ENCODE results near the gene KIF5A.

Gene KIF5A

DNA sequence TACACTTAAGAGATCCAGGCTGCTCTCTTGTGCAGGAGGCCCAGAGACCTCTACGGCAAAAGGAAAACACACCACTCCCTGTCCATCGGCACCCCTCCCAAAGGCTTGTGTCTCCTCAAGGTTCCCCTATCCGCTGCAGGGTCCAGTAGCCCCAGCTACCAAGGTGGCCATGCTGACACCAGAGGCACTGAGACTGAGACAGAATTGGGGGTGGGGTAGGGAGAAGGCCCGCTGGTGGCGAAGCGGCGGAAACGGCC is 30.1 kb upstream of the KIF5A start:
- in situ Hi-C loops (cut with MboI; ENCODE audit: low sequenced_read_pairs) = no loop called here

DNA sequence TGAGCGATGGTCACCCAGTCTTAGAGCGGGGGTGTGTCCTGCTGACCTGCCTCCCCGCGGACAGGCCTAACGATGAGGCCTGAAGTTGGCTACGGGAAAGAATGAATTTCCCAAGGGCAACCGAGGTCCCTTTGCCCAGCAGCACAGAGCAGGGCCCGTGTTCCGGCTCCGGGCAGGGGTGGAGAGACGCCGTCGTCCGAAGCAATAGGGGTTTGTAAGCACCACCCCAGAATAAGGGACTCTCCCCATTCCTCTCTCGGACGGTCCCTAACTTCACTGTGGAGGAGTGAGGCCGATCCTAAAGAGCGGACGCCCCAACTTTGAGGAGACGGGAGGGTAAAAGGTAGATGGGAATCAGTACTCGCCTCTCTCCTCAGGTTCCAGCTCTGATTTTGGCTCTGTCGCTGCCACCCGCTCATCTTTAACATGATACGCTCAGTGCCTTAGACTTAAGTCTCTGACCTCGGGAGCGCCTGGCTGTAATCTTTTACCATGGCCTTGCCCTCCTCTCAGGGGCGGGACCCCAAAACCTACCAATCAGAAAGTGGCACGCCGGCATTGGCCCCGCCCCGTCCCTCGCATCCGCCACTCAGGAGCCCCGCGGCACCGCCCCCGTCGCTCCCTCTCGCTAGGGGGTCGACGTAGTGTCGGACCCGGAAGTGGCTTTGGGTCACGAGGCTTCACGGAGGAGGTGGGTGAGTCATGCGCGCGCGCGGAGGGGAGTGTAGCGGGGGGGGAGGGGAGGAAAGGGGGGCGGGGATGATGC is 29.6 kb upstream of the KIF5A start, which contains the start of gene DDIT3:
DDIT3 (minus strand) TSS at position 462 of the 766 bp plus-strand sequence. CDS start 3,108 bp downstream, outside the sequence.
- in situ Hi-C loops (cut with MboI; ENCODE audit: low sequenced_read_pairs) = no loop called here

GRCh38 chr12:57521525-57522010 is 28.3 kb upstream of the KIF5A start:
- in situ Hi-C loops (cut with MboI; ENCODE audit: low sequenced_read_pairs) = no loop called here

DNA sequence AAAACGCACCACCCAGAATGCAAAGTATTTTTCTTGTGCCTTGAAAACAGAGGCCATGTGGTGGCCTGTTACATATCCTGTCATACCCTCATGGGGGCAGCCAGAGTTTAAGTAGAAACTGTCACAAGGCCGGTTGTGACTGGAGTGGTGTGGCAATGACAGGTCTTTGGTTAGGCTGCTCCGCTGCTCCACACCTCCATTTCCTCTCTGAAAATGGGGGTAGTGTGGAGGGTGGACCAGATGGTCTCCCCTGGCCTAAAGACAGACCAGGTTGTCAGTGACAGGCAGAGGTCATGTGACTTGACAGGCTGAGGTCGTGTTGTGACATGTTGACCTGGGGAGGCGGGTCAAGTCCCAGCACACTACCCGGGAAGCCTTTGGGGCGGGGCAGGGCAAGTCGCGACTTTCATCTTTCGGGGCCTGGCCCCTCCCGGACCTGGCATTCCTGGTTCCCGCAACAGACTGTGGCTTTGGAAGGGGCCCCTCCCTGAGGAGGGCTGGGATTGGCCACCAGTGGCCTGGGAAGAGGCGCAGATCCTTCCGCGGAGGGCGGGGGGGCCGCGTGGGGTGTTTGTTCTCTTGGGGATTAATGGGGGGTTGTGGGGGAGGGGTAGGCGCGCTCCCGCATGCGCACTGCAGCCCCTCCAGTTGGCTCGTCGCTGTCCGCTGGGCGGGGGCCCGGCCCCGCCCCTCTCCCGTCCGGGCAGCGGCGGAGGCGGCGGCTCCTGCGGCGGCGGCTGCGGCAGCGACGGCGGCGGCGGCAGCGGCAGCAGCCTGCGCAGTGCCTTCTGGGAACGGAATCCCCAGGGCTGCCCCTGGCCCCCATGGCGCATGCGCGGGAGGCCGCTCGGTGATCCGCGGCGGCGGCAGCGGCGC is 27.6 kb upstream of the KIF5A start, which contains the start of gene MBD6:
MBD6 (plus strand) TSS at position 814 of the 876 bp plus-strand sequence. CDS start 1,480 bp downstream, outside the sequence.
- in situ Hi-C loops (cut with MboI; ENCODE audit: low sequenced_read_pairs) = no loop called here

- in situ Hi-C loops (cut with MboI; ENCODE audit: low sequenced_read_pairs) = no loop called here
Observed at GRCh38 chr12:57522887-57523705, 26.7 kb upstream of the KIF5A start.

- in situ Hi-C loops (cut with MboI; ENCODE audit: low sequenced_read_pairs) = no loop called here
Observed at GRCh38 chr12:57523706-57524614, 25.9 kb upstream of the KIF5A start.

GRCh38 chr12:57524814-57525614 is 24.8 kb upstream of the KIF5A start:
- in situ Hi-C loops (cut with MboI; ENCODE audit: low sequenced_read_pairs) = no loop called here

GRCh38 chr12:57525615-57526383 is 24.0 kb upstream of the KIF5A start:
- in situ Hi-C loops (cut with MboI; ENCODE audit: low sequenced_read_pairs) = no loop called here

DNA sequence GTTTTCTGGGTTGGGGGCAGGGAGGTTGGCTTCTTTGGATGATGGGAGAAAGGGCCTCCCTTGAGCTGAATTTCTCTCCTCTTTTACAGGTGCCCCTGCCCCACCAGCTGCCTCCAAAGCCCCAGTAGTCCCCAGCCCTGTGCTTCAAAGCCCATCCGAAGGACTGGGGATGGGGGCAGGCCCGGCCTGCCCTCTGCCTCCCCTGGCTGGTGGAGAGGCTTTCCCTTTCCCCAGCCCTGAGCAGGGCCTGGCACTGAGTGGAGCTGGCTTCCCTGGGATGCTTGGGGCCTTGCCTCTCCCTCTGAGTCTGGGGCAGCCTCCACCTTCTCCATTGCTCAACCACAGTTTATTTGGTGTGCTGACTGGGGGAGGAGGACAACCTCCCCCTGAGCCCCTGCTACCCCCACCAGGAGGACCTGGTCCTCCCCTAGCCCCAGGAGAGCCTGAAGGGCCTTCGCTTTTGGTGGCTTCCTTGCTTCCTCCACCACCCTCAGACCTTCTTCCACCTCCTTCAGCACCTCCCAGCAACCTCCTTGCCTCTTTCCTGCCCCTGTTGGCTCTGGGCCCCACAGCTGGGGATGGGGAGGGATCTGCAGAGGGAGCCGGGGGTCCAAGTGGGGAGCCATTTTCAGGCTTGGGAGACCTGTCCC is 23.2 kb upstream of the KIF5A start:
- in situ Hi-C loops (cut with MboI; ENCODE audit: low sequenced_read_pairs) = no loop called here

DNA sequence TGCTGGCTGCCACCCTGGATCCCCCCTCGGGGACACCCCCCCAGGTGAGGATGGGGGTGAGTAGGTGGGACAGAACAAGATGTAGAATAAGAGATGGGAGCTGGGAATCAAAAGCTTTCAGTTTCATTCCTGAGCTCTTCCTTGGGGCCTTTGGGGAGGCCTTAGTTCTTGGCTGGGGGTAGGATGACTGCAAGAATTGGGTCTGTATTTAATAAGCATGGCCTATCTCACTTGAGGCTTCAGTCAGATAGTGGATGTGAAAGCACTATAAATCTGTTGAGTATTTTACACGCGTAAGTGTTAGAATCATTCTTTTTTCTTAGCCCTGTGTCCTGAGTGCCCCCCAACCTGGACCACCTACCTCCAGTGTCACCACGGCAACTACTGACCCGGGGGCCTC is 22.7 kb upstream of the KIF5A start:
- in situ Hi-C loops (cut with MboI; ENCODE audit: low sequenced_read_pairs) = no loop called here

DNA sequence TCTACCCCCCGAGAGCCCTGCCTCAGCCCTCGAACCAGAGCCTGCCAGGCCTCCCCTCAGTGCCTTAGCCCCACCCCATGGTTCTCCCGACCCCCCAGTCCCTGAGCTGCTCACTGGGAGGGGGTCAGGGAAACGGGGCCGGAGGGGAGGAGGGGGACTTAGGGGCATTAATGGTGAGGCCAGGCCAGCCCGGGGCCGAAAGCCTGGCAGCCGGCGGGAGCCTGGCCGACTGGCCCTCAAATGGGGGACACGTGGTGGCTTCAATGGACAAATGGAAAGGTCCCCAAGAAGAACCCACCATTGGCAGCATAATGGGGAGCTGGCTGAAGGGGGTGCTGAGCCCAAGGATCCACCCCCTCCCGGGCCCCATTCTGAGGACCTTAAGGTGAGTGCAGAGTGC is 21.7 kb upstream of the KIF5A start:
- in situ Hi-C loops (cut with MboI; ENCODE audit: low sequenced_read_pairs) = no loop called here

DNA sequence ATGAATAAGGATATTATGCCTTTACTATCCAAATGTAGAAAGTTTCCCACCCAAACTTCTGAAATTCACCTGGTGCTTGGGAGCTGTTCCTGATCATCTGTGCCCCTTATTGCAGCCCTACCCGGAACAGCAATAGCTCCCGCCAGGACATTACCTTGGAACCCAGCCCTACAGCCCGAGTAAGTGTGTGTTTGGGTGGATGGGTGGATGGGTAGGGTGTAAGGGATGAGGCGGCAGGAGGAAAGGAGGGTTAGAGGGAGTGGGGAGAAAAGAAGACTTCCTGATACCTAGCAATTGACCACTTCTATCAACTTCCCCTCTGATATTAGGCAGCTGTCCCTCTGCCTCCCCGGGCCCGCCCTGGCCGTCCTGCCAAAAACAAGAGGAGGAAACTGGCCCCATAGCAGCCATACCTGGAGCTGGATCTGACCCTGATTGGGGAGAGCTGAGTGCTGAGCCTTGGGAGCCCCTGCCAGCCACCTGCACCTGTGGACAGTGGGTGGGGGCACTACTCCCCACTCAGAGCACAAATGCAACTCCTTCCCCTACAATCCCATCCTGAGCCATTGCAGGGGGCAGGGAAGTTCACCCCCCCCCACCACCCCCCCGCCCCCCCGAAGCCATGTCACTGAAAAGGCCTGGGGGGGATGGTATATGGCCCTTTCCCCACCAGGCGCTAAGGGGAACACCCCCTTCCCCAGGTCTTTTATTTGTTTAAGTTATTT is 20.9 kb upstream of the KIF5A start:
- in situ Hi-C loops (cut with MboI; ENCODE audit: low sequenced_read_pairs) = no loop called here

- in situ Hi-C loops (cut with MboI; ENCODE audit: low sequenced_read_pairs) = no loop called here
Observed at GRCh38 chr12:57529831-57530230, 20.0 kb upstream of the KIF5A start.

DNA sequence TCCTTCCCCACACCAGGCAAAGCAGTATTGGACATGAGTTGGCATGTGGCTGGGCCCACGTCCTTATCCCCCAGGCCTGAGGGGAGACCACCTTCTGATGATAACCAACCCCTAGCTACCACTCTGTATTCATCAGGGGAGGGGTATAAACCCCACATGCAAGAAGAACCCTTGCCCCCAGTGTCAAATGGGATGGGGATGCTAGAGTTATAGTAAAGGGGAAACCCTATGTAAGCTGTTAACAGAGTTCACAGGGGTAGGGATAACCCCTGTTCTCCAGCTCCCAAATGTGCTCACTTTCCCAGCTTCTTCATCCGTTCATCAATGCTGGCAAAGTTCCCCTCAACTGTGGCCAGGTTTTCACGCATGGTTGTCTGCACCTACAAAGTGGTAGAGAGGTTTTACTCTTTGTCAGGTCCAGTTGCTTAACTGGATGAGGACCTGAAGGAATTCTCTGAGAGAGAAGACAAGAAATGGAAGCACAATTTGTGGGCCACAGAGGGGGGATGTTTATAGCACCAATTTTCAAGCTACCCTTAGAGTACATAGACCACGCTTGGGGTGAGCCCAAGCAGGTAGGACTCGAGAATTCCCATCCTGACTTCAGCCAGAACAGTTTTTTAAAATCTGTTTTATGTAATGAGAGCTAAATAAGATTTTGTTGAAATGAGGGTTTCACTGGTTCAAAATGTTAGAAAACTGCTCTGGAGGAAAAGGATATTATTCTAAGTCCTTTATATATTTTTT is 19.3 kb upstream of the KIF5A start:
- in situ Hi-C loops (cut with MboI; ENCODE audit: low sequenced_read_pairs) = no loop called here

DNA sequence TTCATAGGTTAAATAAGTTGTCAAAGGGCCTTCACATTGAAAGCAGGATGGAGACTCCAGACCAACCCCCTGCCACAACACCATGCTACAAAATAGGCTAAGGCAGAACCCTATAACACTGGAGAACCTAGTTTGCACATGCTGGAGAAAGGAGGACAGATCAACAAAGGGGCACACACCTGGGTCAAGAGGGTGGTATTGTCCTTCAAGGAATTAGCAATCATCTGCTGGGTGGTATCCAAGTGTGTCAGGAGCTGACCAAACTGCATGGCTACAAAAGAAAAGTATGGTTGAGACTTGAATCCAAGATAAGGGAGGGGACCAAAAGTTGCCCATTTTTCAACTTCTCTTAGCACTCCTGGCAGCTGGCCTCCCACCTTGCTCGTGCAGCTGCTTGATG is 18.0 kb upstream of the KIF5A start:
- in situ Hi-C loops (cut with MboI; ENCODE audit: low sequenced_read_pairs) = no loop called here

GRCh38 chr12:57533108-57533507 is 16.7 kb upstream of the KIF5A start:
- in situ Hi-C loops (cut with MboI; ENCODE audit: low sequenced_read_pairs) = no loop called here

- in situ Hi-C loops (cut with MboI; ENCODE audit: low sequenced_read_pairs) = no loop called here
Observed at GRCh38 chr12:57534250-57534649, 15.6 kb upstream of the KIF5A start.
